ENCODE results near the gene YY1. TPM values are rescaled to one million over a fixed set of nuclear protein-coding genes. Genes with fewer than 3 reads are reported as not detected.

The YY1 gene
- total and polyA plus RNA-seq, 9 of the 15 experiments (the other 6 are each of a cell fraction or from before 2014, with no cell fraction given) = 20.8 to 74.2 (median 46.7) TPM

DNA sequence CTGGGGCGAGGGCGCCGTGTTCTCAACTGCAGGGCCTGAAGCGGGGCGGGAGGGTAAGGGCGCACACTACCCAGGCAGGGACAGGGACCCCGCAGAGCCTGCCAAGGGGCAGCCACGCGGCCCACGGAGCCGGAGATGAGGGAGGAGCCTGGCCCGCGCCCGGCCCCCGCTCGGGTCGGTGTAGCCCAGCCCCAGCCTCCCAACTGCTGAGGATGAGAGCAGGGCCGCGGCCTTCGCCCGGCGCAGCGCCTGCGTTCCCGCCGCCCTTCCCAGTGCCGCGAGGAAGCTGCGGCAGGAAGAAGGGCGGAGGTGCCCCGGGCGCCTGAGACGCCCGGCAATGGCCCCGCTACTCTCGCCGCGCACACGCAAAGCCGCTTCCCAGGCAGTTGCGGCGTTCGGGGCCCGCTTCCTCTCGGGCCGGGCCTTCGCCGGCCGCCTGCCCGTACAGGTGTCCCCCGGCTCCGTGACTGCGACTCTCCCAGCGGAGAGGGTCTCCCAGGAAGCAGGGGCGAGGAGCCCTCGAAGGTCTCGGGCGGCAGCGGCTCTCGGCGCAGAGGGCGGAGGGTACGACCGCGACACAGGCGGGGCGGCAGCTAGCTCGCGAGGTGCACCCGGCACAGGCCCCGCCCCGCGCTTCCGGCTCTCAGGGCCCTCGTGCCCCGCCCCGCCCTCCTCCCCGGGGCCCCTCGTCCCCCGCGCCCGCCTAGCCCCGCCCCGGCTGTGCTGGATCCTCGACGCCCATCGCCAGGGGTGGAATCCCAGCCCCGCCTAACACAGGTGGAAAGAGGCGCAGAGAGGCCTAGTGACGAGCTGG, 24.8 kb upstream of the YY1 start:
- ChIA-PET CTCF (ENCODE audit: low intra/inter-chr PET ratio) (no interaction called here), POLR2A (interaction anchor here (0.6 to 1.3 kb wide), 5 partner anchors 8 to 836 kb away, joined by 3 to 12 read pairs (median 3); no protein-coding TSS in a partner anchor)
- peak; percentile 15 for FAIRE-seq
- H3K4me1 ChIP-seq (replicated peaks in 1 of 2; ENCODE audit: control insufficient read depth in 2 of 2, insufficient read depth in 2 of 2, low read length in 2 of 2) = peaks cover 19 to 37% of the 10 kb centered on the region in 2 experiments
- peak overlapping the region; percentile 82 for H2AFZ ChIP-seq (ENCODE audit: low read depth, low read length)
- peak overlapping the region; percentile 78 for H3K4me3 ChIP-seq
- no peaks in the 10 kb centered on the region for H3K36me3 ChIP-seq (ENCODE audit: control insufficient read depth, insufficient read depth, low read length)
- H4K20me1 ChIP-seq (replicated peaks; ENCODE audit: control insufficient read depth, insufficient read depth, low read length) = no peaks in the 10 kb centered on the region
- peak overlapping the region; percentile 98 for H3K27ac ChIP-seq (ENCODE audit: extremely low read depth, low read depth, low read length)
- DNase-seq (ENCODE audit: extremely low read depth in 1 of 4, low spot score in 3 of 4) = peak; percentile 92 to 94 (median 94)
- TSS peak; percentile 87 for BruUV-seq (replicated peaks)
- ATAC-seq = peak; percentile 95
- H3K9ac ChIP-seq (ENCODE audit: insufficient read depth in 1 of 2, low read depth in 2 of 2, low read length in 2 of 2) = peak overlapping the region; percentile 95 to 100
- WGBS (ENCODE audit: insufficient coverage, low coverage, missing lambda C conversion rate) = 0% methylated on average over 25 of the region's 90 CpGs
- H3K4me2 ChIP-seq (ENCODE audit: insufficient read depth, low read length) = peak overlapping the region; percentile 82
- no peaks in the 10 kb centered on the region for H3K9me3 ChIP-seq (replicated peaks; ENCODE audit: control insufficient read depth, insufficient read depth, low read depth, low read length)
- no peaks in the 10 kb centered on the region for H3K27me3 ChIP-seq (ENCODE audit: control insufficient read depth in 2 of 2, insufficient read depth in 2 of 2, low read length in 2 of 2)
- intact Hi-C loops (cut with micrococcal nuclease) = no loop called here
- H3K9me1 ChIP-seq (ENCODE audit: control insufficient read depth, insufficient read depth, low read length) = no peaks in the 10 kb centered on the region
- H3K79me2 ChIP-seq (ENCODE audit: control insufficient read depth, insufficient read depth, low read length) = peaks cover 16% of the 10 kb centered on the region
- in situ Hi-C loops (cut with MboI) = no loop called here
- TF ChIP-seq, protein P1, sequence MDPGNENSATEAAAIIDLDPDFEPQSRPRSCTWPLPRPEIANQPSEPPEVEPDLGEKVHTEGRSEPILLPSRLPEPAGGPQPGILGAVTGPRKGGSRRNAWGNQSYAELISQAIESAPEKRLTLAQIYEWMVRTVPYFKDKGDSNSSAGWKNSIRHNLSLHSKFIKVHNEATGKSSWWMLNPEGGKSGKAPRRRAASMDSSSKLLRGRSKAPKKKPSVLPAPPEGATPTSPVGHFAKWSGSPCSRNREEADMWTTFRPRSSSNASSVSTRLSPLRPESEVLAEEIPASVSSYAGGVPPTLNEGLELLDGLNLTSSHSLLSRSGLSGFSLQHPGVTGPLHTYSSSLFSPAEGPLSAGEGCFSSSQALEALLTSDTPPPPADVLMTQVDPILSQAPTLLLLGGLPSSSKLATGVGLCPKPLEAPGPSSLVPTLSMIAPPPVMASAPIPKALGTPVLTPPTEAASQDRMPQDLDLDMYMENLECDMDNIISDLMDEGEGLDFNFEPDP (CRISPR knock-in tag; IDR thresholded peaks at IDR 0.05) = no peak
- TF ChIP-seq YY1 (IDR thresholded peaks at IDR 0.05; ENCODE audit: borderline replicate concordance in 1 of 3, control insufficient read depth in 1 of 3, extremely low read depth in 1 of 3, insufficient read depth in 3 of 3, insufficient read length in 1 of 3, insufficient replicate concordance in 2 of 3, low read depth in 1 of 3, low read length in 2 of 3) (peak in 1 of 3 experiments; percentile 37), RBM39 (optimal IDR thresholded peaks at IDR 0.05; ENCODE audit: low read depth, low read length) (no peak), NR2C2 (CRISPR knock-in tag; IDR thresholded peaks at IDR 0.05) (no peak), NR2C2 (tag; IDR thresholded peaks at IDR 0.05) (peak; percentile 77), GABPB1 (CRISPR knock-in tag; IDR thresholded peaks at IDR 0.05) (peak; percentile 71), RBBP5 (IDR thresholded peaks at IDR 0.05; ENCODE audit: borderline replicate concordance, insufficient read depth, low read length, poor library complexity, severe bottlenecking) (peak; percentile 80), FIP1L1 (IDR thresholded peaks at IDR 0.05; ENCODE audit: low read depth, low read length, poor library complexity, severe bottlenecking) (peak; percentile 69), ZBTB7A (IDR thresholded peaks at IDR 0.05; ENCODE audit: borderline replicate concordance, control insufficient read depth, low read depth, low read length) (peak; percentile 53; the same call in 1 of the 2 replicates), RB1 (IDR thresholded peaks at IDR 0.05; ENCODE audit: low read depth) (0 out of 2 replicates have a peak, but pooled peaks have one; percentile 8), FOXM1 (IDR thresholded peaks at IDR 0.05; ENCODE audit: low read depth) (no peak), FOXM1 (CRISPR knock-in tag; IDR thresholded peaks at IDR 0.05; ENCODE audit: low read depth) (peak; percentile 62; the same call in 1 of the 2 replicates), PML (IDR thresholded peaks at IDR 0.05; ENCODE audit: low read length) (peak; percentile 58; the same call in 1 of the 2 replicates), MAZ (CRISPR knock-in tag; conservative IDR thresholded peaks at IDR 0.05 in 1 of 2, IDR thresholded peaks at IDR 0.05 in 1 of 2) (peak; percentile 78 to 89)
- TF ChIP-seq, protein P2, sequence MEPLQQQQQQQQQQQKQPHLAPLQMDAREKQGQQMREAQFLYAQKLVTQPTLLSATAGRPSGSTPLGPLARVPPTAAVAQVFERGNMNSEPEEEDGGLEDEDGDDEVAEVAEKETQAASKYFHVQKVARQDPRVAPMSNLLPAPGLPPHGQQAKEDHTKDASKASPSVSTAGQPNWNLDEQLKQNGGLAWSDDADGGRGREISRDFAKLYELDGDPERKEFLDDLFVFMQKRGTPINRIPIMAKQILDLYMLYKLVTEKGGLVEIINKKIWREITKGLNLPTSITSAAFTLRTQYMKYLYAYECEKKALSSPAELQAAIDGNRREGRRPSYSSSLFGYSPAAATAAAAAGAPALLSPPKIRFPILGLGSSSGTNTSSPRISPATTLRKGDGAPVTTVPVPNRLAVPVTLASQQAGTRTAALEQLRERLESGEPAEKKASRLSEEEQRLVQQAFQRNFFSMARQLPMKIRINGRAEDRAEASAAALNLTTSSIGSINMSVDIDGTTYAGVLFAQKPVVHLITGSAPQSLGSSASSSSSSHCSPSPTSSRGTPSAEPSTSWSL (CRISPR knock-in tag; IDR thresholded peaks at IDR 0.05; ENCODE audit: borderline replicate concordance) = no peak
- TF ChIP-seq, protein P3, sequence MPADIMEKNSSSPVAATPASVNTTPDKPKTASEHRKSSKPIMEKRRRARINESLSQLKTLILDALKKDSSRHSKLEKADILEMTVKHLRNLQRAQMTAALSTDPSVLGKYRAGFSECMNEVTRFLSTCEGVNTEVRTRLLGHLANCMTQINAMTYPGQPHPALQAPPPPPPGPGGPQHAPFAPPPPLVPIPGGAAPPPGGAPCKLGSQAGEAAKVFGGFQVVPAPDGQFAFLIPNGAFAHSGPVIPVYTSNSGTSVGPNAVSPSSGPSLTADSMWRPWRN (IDR thresholded peaks at IDR 0.05; ENCODE audit: low read depth) = no peak
